Measurements from ENCODE around the gene LRP1B. TPM values are rescaled to one million over a fixed set of nuclear protein-coding genes. Genes with fewer than 3 reads are reported as not detected.

The LRP1B gene
- total RNA-seq, 4 donors from 2014 or later, result 0.42 to 0.71 (median 0.65) TPM

DNA sequence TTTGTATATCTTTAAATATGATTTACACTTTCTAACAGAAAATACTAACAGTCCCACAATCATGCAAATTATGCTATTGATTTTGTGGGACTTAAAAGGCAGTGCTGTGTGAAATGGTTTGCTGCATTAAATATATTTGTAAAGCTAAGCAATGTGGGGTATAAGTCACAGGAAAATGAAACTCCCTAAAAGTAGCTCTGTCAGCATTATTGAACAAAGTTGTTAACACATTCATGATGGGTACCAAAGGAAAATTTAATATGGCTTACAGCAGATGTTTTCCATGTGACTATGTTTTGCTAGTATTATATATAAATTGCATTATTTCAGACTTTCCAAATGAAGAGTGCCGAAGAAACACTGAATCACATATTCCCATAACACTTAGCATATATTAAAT is 1450.0 kb downstream of the LRP1B start:
- Histone ChIP-seq H3K9me3 (no peaks in the 10 kb centered on the region), H3K4me1 (no peaks in the 10 kb centered on the region)
- WGBS, result 74% methylated on average over 1 of the region's 1 CpG

DNA sequence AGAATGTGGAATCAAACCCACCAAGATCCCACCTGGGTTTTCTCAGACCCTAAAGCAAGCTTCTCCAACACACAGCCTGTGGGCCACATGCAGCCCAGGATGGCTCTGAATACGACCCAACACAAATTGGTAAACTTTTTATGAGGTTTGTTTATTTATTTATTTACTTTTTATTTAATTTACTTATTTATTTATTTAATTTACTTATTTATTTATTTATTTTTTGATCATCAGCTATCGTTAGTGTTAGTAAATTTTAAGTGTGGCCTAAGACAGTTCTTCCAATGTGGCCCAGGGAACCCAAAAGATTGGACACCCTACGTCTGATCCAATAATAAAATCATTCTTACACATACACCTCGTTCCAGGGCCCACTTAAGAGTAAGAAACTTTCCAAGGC is 1451.1 kb downstream of the LRP1B start:
- Histone ChIP-seq H3K27me3 (no peaks in the 10 kb centered on the region), H3K36me3 (no peaks in the 10 kb centered on the region), H3K4me3 (no peak overlapping the region), H3K9me3 (no peaks in the 10 kb centered on the region), H3K27ac (replicated peaks in 1 of 4) (no peak overlapping the region), H3K4me1 (no peaks in the 10 kb centered on the region)
- TF ChIP-seq POLR2AphosphoS5 (IDR thresholded peaks at IDR 0.05) (no peak), EP300 (IDR thresholded peaks at IDR 0.05) (no peak), POLR2A (IDR thresholded peaks at IDR 0.05; ENCODE audit: low read depth) (no peak)
- TF ChIP-seq, protein P1, sequence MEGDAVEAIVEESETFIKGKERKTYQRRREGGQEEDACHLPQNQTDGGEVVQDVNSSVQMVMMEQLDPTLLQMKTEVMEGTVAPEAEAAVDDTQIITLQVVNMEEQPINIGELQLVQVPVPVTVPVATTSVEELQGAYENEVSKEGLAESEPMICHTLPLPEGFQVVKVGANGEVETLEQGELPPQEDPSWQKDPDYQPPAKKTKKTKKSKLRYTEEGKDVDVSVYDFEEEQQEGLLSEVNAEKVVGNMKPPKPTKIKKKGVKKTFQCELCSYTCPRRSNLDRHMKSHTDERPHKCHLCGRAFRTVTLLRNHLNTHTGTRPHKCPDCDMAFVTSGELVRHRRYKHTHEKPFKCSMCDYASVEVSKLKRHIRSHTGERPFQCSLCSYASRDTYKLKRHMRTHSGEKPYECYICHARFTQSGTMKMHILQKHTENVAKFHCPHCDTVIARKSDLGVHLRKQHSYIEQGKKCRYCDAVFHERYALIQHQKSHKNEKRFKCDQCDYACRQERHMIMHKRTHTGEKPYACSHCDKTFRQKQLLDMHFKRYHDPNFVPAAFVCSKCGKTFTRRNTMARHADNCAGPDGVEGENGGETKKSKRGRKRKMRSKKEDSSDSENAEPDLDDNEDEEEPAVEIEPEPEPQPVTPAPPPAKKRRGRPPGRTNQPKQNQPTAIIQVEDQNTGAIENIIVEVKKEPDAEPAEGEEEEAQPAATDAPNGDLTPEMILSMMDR (IDR thresholded peaks at IDR 0.05), result no peak
- intact Hi-C loops (cut with DNase I), result no loop called here
- 88% methylated on average over 4 of the region's 4 CpGs for WGBS
- no peak for DNase-seq (ENCODE audit: extremely low spot score)

More for the DNA sequence above, 1450.0 kb downstream of the LRP1B start:
- H3K27me3 ChIP-seq, result no peaks in the 10 kb centered on the region
- no peak overlapping the region for H3K27ac ChIP-seq (replicated peaks in 1 of 4)
- H3K4me3 ChIP-seq, result no peak overlapping the region
- intact Hi-C loops (cut with DNase I), result no loop called here
- DNase-seq (ENCODE audit: extremely low spot score), result no peak
- H3K36me3 ChIP-seq, result no peaks in the 10 kb centered on the region
- TF ChIP-seq EP300 (IDR thresholded peaks at IDR 0.05) (no peak), POLR2A (IDR thresholded peaks at IDR 0.05; ENCODE audit: low read depth) (no peak)

DNA sequence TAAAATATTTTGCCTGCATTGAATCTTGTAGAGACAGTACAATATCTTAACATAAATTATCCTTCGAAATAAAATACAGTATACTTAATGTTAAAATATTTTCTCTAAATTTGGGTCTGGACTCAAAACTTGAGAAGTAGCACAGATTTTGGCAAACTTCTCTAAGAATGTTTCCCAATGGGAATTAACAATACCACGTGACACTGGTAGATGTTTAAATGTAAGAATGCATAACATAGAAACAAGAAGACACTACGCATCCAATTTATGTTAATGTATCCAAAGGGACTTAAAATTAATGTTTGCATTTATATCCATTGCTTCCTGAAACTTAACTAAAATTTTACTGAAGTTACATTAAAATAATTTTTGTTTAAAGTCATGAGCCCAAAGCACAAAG is 1460.9 kb downstream of the LRP1B start:
- H3K36me3 ChIP-seq, result no peaks in the 10 kb centered on the region
- H3K27me3 ChIP-seq, result no peaks in the 10 kb centered on the region
- TF ChIP-seq POLR2AphosphoS5 (IDR thresholded peaks at IDR 0.05) (no peak), POLR2A (IDR thresholded peaks at IDR 0.05; ENCODE audit: low read depth) (no peak), EP300 (IDR thresholded peaks at IDR 0.05) (no peak)
- TF ChIP-seq, protein P1 (IDR thresholded peaks at IDR 0.05), result no peak
- no peak overlapping the region for H3K4me3 ChIP-seq
- H3K4me1 ChIP-seq, result no peaks in the 10 kb centered on the region
- DNase-seq (ENCODE audit: extremely low spot score), result no peak
- intact Hi-C loops (cut with DNase I), result no loop called here
- H3K27ac ChIP-seq (replicated peaks in 1 of 4), result no peak overlapping the region
- WGBS, result 79% methylated on average over 3 of the region's 3 CpGs
- no peaks in the 10 kb centered on the region for H3K9me3 ChIP-seq

DNA sequence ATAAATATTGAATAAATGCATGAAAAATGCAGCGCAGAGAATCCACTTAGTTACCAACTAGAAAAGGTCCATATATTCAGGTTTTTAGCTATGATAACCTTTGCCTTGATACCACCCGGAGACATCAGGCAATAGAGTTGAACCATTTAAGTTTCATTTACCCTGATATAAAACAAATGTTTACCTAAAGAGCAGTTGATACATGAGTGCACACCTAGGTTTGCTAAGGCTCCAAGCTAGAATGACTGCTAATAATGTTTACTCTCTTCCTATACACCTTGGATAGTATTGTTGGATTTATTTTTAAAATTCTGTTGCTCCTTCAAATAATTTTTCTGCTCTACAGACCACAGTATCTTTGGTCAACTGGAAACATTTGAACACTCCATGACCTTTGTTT is 1463.6 kb downstream of the LRP1B start:
- H3K4me1 ChIP-seq, result no peaks in the 10 kb centered on the region
- H3K27me3 ChIP-seq, result no peaks in the 10 kb centered on the region
- no peaks in the 10 kb centered on the region for H3K36me3 ChIP-seq
- no peaks in the 10 kb centered on the region for H3K9me3 ChIP-seq
- DNase-seq (ENCODE audit: extremely low spot score), result no peak
- intact Hi-C loops (cut with DNase I), result no loop called here
- no peak overlapping the region for H3K27ac ChIP-seq (replicated peaks in 1 of 4)
- H3K4me3 ChIP-seq, result no peak overlapping the region
- no peak for TF ChIP-seq POLR2A (IDR thresholded peaks at IDR 0.05; ENCODE audit: low read depth)
- TF ChIP-seq, protein P1 (IDR thresholded peaks at IDR 0.05), result no peak
- no peak for TF ChIP-seq EP300 (IDR thresholded peaks at IDR 0.05)
- no peak for TF ChIP-seq POLR2AphosphoS5 (IDR thresholded peaks at IDR 0.05)
- WGBS, result 96% methylated on average over 2 of the region's 2 CpGs

DNA sequence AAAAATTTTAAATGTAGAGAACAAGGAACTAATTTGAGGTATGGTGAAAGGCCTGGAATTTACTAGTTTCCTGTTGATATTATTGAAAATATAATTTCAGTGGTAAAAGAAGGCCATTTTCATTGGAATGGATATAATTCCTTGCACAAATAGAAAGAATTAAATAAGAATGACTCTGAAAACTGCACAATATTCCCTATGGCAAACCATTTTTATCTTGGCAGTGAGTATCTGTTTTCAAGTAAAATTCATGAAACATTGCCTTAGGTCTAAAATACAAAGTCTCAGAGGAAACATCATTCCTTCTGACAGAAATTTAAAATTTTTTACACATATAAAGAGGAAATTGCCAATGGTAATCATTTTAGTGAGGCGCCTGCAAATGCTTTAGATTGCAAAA is 1468.3 kb downstream of the LRP1B start:
- Histone ChIP-seq H3K27me3 (no peaks in the 10 kb centered on the region), H3K9me3 (no peaks in the 10 kb centered on the region), H3K27ac (replicated peaks in 1 of 4) (no peak overlapping the region), H3K36me3 (no peaks in the 10 kb centered on the region), H3K4me1 (no peaks in the 10 kb centered on the region), H3K4me3 (no peak overlapping the region)
- 94% methylated on average over 1 of the region's 1 CpG for WGBS
- no peak for DNase-seq (ENCODE audit: extremely low spot score)
- TF ChIP-seq POLR2A (IDR thresholded peaks at IDR 0.05; ENCODE audit: low read depth) (no peak), POLR2AphosphoS5 (IDR thresholded peaks at IDR 0.05) (no peak), EP300 (IDR thresholded peaks at IDR 0.05) (no peak)
- TF ChIP-seq, protein P1 (IDR thresholded peaks at IDR 0.05), result no peak
- intact Hi-C loops (cut with DNase I), result no loop called here

All from esophagus muscularis mucosa (tissue), 4 donors.